ENCODE measurements around the gene ZNF358.

DNA sequence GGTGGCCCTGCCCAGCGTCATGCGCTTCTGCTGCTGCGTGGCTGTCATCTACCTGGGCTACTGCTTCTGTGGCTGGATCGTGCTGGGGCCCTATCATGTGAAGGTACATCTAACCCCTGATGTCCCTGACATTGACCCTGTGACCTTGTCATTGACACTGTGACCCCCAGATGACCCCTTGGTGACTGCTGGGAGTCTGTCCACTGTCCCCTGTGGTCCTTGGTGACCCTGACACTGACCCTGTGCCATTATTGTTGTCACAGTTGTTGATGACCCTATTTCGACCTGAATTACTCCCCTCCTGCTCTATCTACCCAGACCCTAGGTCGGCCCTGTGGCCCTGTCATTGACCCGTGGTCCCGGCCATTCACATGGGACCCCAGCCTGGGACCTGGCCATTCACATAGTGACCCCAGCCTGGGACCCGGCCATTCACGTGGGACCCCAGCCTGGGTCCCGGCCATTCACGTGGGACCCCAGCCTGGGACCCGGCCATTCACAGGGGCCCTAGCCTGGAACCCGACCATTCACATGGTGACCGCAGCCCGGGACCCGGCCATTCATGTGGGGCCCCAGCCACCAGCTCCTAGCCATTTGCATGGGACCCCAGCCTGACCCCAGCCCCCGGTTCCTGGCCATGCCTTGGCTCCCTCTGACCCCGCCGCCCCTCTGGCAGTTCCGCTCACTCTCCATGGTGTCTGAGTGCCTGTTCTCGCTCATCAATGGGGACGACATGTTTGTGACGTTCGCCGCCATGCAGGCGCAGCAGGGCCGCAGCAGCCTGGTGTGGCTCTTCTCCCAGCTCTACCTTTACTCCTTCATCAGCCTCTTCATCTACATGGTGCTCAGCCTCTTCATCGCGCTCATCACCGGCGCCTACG is 13.9 kb downstream of the ZNF358 start:
- no peak for TF ChIP-seq TAF1 (IDR thresholded peaks at IDR 0.05; ENCODE audit: borderline replicate concordance, insufficient read depth, low read length)
- TF ChIP-seq FOXP2 (optimal IDR thresholded peaks at IDR 0.05; ENCODE audit: borderline replicate concordance, extremely low read depth, extremely low read length, insufficient read depth) = no peak
- no peak for TF ChIP-seq SIN3A (IDR thresholded peaks at IDR 0.05; ENCODE audit: borderline replicate concordance, insufficient read depth, low read length)
- TF ChIP-seq, protein P1, sequence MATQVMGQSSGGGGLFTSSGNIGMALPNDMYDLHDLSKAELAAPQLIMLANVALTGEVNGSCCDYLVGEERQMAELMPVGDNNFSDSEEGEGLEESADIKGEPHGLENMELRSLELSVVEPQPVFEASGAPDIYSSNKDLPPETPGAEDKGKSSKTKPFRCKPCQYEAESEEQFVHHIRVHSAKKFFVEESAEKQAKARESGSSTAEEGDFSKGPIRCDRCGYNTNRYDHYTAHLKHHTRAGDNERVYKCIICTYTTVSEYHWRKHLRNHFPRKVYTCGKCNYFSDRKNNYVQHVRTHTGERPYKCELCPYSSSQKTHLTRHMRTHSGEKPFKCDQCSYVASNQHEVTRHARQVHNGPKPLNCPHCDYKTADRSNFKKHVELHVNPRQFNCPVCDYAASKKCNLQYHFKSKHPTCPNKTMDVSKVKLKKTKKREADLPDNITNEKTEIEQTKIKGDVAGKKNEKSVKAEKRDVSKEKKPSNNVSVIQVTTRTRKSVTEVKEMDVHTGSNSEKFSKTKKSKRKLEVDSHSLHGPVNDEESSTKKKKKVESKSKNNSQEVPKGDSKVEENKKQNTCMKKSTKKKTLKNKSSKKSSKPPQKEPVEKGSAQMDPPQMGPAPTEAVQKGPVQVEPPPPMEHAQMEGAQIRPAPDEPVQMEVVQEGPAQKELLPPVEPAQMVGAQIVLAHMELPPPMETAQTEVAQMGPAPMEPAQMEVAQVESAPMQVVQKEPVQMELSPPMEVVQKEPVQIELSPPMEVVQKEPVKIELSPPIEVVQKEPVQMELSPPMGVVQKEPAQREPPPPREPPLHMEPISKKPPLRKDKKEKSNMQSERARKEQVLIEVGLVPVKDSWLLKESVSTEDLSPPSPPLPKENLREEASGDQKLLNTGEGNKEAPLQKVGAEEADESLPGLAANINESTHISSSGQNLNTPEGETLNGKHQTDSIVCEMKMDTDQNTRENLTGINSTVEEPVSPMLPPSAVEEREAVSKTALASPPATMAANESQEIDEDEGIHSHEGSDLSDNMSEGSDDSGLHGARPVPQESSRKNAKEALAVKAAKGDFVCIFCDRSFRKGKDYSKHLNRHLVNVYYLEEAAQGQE (IDR thresholded peaks at IDR 0.05; ENCODE audit: insufficient read depth in 1 of 2, low read depth in 2 of 2, low read length in 2 of 2) = no peak

Data from PFSK-1 (cell line).